ENCODE measurements around the gene RRAS2. TPM values are rescaled to one million over a fixed set of nuclear protein-coding genes. Genes with fewer than 3 reads are reported as not detected.

The RRAS2 gene
- total RNA-seq, 4 donors from 2014 or later: 40.7 to 75.4 (median 58.0) TPM

DNA sequence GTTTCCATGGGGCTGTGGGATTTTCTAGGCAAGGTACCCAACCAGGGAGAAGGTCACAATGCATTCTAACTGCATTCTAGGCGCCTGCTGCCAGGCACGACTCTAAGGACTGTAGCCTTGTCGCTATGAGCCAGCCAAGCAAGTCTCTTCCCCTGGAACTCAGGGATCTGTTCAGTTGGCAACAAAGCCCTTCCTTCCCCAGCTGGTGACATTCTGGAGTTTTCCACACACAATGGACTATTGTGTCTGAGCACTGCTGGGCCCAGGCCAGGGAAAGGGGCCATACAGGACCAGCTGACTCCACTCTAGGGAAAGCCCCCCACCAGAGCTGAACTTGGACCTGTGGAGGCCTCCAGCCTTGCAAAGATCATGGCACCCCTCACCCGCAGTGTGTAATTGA is 116.8 kb downstream of the RRAS2 start:
- Histone ChIP-seq H3K27ac (replicated peaks in 1 of 4) (no peak overlapping the region), H3K27me3 (no peaks in the 10 kb centered on the region), H3K4me3 (no peak overlapping the region), H3K36me3 (no peaks in the 10 kb centered on the region), H3K9me3 (no peaks in the 10 kb centered on the region), H3K4me1 (peaks cover 0 to 3% (median 0%) of the 10 kb centered on the region in 4 donors)
- TF ChIP-seq POLR2AphosphoS5 (IDR thresholded peaks at IDR 0.05) (no peak), CTCF (IDR thresholded peaks at IDR 0.05) (no peak), EP300 (IDR thresholded peaks at IDR 0.05) (no peak), POLR2A (IDR thresholded peaks at IDR 0.05; ENCODE audit: low read depth) (no peak)
- DNase-seq (ENCODE audit: extremely low spot score): no peak
- WGBS: 89% methylated on average over 4 of the region's 4 CpGs
- intact Hi-C loops (cut with DNase I): no loop called here

DNA sequence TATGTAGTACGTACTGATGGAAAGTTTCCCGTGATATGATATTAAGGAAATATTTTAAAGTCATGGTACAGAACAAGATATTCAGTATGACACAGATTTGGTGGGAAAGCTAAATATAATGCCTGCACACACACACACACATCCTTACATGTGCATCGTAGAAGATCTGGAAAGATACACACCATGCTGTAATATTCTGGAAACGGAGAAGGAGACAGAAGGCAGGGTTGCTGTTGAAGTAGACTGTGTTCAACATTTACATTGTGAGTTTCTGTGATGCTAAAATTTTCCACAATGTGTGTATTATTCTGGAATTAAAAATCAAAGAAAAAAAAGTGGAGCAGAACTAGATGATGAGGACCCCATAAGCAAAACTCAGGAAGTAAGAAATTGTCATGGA is 118.0 kb downstream of the RRAS2 start:
- WGBS: 89% methylated on average over 4 of the region's 4 CpGs
- no peak for TF ChIP-seq CTCF (IDR thresholded peaks at IDR 0.05)
- TF ChIP-seq POLR2A (IDR thresholded peaks at IDR 0.05; ENCODE audit: low read depth): no peak
- TF ChIP-seq POLR2AphosphoS5 (IDR thresholded peaks at IDR 0.05): no peak
- TF ChIP-seq EP300 (IDR thresholded peaks at IDR 0.05): no peak
- H3K9me3 ChIP-seq: no peaks in the 10 kb centered on the region

DNA sequence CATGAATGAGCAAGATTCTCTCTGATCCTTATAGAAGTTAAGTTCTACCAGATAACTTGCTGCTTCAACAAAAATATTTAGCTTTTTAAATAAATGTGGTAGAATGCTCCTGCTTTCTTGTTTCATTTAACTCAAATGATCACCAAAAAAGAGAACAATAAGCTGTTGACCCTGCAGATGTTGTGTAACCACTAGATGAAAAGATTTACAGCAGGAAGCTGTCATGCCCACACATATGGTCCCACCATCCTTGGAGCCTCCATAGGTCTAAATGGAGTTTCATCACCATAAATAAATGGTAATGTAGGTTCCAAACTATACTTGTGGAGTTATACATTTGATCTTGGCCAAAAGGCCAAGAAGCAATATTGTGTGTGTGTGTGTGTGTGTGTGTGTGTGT is 118.8 kb downstream of the RRAS2 start:
- DNase-seq (ENCODE audit: extremely low spot score): no peak
- Histone ChIP-seq H3K27ac (replicated peaks in 1 of 4) (no peak overlapping the region), H3K4me3 (no peak overlapping the region), H3K9me3 (no peaks in the 10 kb centered on the region), H3K4me1 (peaks cover 0 to 3% (median 0%) of the 10 kb centered on the region in 4 donors), H3K27me3 (no peaks in the 10 kb centered on the region), H3K36me3 (no peaks in the 10 kb centered on the region)
- intact Hi-C loops (cut with DNase I): no loop called here
- TF ChIP-seq POLR2A (IDR thresholded peaks at IDR 0.05; ENCODE audit: low read depth) (no peak), CTCF (IDR thresholded peaks at IDR 0.05) (no peak), EP300 (IDR thresholded peaks at IDR 0.05) (no peak), POLR2AphosphoS5 (IDR thresholded peaks at IDR 0.05) (no peak)

More for the DNA sequence above, 118.0 kb downstream of the RRAS2 start:
- Histone ChIP-seq H3K36me3 (no peaks in the 10 kb centered on the region), H3K4me1 (peaks cover 0 to 3% (median 0%) of the 10 kb centered on the region in 4 donors), H3K27me3 (no peaks in the 10 kb centered on the region), H3K4me3 (no peak overlapping the region), H3K27ac (replicated peaks in 1 of 4) (no peak overlapping the region)
- intact Hi-C loops (cut with DNase I): no loop called here
- DNase-seq (ENCODE audit: extremely low spot score): no peak

GRCh38 chr11:14237444-14237961 is 121.5 kb downstream of the RRAS2 start:
- no peak for DNase-seq (ENCODE audit: extremely low spot score)
- Histone ChIP-seq H3K27me3 (peaks cover 0 to 3% (median 0%) of the 10 kb centered on the region in 4 donors), H3K36me3 (no peaks in the 10 kb centered on the region), H3K4me1 (peaks cover 0 to 3% (median 0%) of the 10 kb centered on the region in 4 donors), H3K9me3 (no peaks in the 10 kb centered on the region), H3K27ac (replicated peaks in 1 of 4) (no peak overlapping the region), H3K4me3 (no peak overlapping the region)
- WGBS: 71% methylated on average over 9 of the region's 9 CpGs
- intact Hi-C loops (cut with DNase I): no loop called here
- no peak for TF ChIP-seq EP300 (IDR thresholded peaks at IDR 0.05)
- no peak for TF ChIP-seq POLR2AphosphoS5 (IDR thresholded peaks at IDR 0.05)
- no peak for TF ChIP-seq CTCF (IDR thresholded peaks at IDR 0.05)
- TF ChIP-seq POLR2A (IDR thresholded peaks at IDR 0.05; ENCODE audit: low read depth): no peak

- H3K9me3 ChIP-seq: no peaks in the 10 kb centered on the region
- H3K36me3 ChIP-seq: no peaks in the 10 kb centered on the region
- H3K4me1 ChIP-seq: no peaks in the 10 kb centered on the region
- DNase-seq (ENCODE audit: extremely low spot score): no peak
- 90% methylated on average over 1 of the region's 1 CpG for WGBS
- no peak overlapping the region for H3K4me3 ChIP-seq
- peaks cover 0 to 6% (median 0%) of the 10 kb centered on the region in 4 donors for H3K27me3 ChIP-seq
- no peak overlapping the region for H3K27ac ChIP-seq (replicated peaks in 1 of 4)
- intact Hi-C loops (cut with DNase I): no loop called here
- no peak for TF ChIP-seq POLR2A (IDR thresholded peaks at IDR 0.05; ENCODE audit: low read depth)
- TF ChIP-seq POLR2AphosphoS5 (IDR thresholded peaks at IDR 0.05): no peak
- no peak for TF ChIP-seq CTCF (IDR thresholded peaks at IDR 0.05)
- TF ChIP-seq EP300 (IDR thresholded peaks at IDR 0.05): no peak
Observed at GRCh38 chr11:14235701-14236100, 123.3 kb downstream of the RRAS2 start.

Measured in esophagus muscularis mucosa (tissue), 4 donors.